HG02798 (cell line): ENCODE data around the gene CD300LF.

Experiments used
- ATAC-seq: cut with Tn5 transposase; IDR thresholded peaks from one replicate; pipeline ENCODE4 v1.9.1; 2021; ENCODE audit warnings: mild to moderate bottlenecking; ENCODE audit not compliant: unreplicated experiment, poor library complexity

Gene CD300LF

DNA sequence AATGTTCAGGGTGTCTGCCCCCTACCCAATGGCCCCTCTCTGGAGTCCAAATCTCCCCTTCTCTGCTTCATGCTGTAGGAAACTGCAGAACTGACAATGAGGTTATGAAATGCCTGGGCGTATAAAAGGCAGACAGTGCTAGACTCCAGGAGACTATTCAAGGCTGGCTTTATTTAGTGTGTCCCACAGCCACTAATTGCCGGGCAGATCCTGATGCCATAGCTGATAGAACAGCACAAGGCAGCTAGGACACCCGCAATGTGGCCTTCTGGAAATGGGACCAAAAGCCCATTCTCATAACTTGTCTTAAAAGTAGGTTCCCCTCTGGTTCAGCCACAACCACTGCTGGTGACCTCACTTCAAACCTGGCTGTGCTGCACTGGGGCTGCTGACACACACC, 60.7 kb downstream of the CD300LF start:
- no peak for ATAC-seq

DNA sequence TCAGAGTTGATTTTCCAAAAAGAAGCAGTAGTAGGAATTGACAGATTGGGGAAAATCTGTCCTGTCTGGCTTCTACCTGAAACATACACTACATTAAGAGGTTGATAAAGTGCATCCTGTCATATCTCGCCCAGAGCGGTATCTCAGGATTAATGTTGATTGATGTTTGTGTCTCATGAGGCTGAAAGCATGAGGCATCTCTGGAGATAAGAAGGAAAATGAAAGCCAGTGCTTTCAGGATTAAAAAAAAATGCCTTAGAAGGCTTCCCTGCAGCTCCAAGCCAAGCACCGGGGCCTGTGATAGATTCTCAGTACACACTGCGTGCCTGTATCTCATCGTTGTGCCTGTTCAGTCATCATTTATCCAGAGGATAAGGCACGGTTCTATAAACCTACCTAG, 62.8 kb downstream of the CD300LF start:
- ATAC-seq: no peak

GRCh38 chr17:74647871-74648672, 64.7 kb downstream of the CD300LF start:
- no peak for ATAC-seq

DNA sequence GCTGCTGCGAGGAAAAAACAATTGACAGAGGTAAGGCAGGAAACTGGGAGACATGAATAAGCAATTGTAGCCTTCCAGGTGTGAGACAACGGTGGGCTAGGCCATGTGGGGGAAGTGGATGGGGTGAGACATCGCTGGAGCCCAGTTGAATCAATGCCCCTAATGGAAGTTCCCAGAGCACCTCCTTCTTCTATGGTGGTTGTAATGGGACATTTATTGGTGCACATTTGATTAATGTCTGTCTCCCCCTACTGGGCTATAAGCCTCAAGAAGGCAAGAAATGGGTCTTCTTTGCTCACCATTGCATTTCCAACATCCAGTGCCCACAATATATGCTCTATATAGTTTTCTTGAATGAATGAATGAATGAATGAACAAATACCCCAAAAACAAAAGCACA, 66.5 kb downstream of the CD300LF start:
- ATAC-seq: no peak

DNA sequence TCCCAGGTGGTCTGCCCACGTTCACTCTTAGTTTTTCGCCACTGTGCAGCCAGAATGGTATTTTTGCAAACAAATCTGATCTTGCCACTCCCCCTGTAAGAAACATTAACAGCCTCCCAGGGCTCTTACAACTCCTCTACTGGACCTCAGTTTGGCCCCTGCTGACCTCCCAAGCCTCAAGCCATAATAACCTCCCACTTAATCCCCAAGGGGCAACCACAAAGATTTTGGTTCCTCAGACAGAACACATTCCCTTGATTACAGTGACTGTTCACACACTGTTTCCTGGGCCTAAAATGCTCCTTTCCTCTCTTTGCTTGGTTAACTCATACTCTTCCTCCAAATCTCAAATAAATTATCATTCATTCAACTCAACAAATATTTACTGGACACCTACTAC, 67.7 kb downstream of the CD300LF start:
- no peak for ATAC-seq

- no peak for ATAC-seq
Measured at GRCh38 chr17:74644419-74644818, 68.3 kb downstream of the CD300LF start.
